GM13976 (cell line): ENCODE data around the gene YEATS2.
"Not testable (repeated sequence)": the region's sequence is repeated elsewhere in the genome, so short reads cannot be mapped to it uniquely, and the experiment has no call there.

Experiments
- DNase-seq: peaks from one replicate; pipeline ENCODE4 v3.0.0; 2012; ENCODE audit warnings: low spot score
- in situ Hi-C: fragments of 300-500 bp; cut with MboI; formaldehyde crosslinking; loops from one replicate; pipeline ENCODE4 v1.12.0; 2022; ENCODE audit warnings: low sequenced_read_pairs, mixed read lengths, inconsistent platforms; ENCODE audit not compliant: unreplicated experiment
- TF ChIP-seq, protein P1 (sequence below): IDR thresholded peaks from 2 replicates; pipeline ENCODE4 v1.5.1; 2012; ENCODE audit warnings: borderline replicate concordance, mild to moderate bottlenecking; ENCODE audit not compliant: insufficient read depth; ENCODE audit errors: extremely low read depth, missing control alignments, control extremely low read depth

Gene YEATS2

DNA sequence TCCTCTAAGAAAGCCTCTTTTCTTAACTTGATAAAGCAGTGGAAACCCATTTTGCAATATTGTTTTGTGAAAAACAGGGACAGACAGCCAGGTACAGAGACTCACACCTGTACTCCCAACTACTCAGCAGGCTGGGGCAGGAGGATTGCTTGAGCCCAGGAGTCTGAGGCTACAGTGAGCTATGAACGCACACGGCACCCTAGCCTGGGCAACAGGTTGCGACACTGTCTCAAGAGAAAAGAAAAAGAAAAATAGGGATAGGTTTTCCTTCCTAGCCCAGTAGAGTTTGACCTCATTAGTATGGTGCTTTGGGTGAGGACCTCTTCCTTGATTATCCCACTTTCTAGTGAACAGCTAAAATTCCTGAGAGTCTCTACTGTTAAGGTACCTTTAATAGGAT is 17.5 kb upstream of the YEATS2 start:
- in situ Hi-C loops: no loop called here
- TF ChIP-seq, protein P1, sequence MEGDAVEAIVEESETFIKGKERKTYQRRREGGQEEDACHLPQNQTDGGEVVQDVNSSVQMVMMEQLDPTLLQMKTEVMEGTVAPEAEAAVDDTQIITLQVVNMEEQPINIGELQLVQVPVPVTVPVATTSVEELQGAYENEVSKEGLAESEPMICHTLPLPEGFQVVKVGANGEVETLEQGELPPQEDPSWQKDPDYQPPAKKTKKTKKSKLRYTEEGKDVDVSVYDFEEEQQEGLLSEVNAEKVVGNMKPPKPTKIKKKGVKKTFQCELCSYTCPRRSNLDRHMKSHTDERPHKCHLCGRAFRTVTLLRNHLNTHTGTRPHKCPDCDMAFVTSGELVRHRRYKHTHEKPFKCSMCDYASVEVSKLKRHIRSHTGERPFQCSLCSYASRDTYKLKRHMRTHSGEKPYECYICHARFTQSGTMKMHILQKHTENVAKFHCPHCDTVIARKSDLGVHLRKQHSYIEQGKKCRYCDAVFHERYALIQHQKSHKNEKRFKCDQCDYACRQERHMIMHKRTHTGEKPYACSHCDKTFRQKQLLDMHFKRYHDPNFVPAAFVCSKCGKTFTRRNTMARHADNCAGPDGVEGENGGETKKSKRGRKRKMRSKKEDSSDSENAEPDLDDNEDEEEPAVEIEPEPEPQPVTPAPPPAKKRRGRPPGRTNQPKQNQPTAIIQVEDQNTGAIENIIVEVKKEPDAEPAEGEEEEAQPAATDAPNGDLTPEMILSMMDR: no peak
- no peak for DNase-seq

DNA sequence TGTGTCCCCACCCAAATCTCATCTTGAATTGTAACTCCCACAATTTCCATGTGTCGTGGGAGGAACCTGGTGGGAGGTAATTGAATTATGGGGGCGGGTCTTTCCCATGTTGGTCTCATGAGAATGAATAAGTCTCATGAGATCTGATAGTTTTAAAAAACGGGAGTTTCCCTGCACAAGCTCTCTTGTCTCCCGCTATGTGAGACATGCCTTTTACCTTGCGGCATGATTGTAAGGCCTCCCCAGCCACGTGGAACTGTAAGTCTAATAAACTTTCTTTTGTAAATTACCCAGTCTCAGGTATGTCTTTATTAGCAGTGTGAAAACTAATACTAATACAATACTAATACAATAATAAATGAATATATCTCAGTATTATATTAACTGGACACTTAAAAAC is 9.9 kb upstream of the YEATS2 start:
- TF ChIP-seq, protein P1: no peak
- in situ Hi-C loops: no loop called here
- no peak for DNase-seq

DNA sequence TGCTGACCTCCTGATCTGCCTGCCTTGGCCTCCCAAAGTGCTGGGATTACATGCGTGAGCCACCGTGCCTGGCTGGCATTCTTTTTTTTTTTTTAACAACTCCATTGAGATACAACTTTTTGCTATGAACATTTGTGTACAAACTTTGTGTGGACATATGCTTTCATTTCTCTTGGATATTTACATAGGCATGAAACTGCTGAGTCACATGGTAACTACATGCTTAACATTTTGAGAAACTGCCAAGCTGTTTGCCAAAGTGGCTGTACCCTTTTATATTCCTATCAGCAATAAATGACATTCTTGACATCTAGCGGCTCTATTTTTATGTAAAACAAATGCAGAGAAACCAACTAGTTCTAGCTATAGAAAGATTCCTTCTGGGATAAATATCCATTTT is 8.7 kb upstream of the YEATS2 start:
- no peak for DNase-seq
- TF ChIP-seq, protein P1: no peak
- in situ Hi-C loops: no loop called here

DNA sequence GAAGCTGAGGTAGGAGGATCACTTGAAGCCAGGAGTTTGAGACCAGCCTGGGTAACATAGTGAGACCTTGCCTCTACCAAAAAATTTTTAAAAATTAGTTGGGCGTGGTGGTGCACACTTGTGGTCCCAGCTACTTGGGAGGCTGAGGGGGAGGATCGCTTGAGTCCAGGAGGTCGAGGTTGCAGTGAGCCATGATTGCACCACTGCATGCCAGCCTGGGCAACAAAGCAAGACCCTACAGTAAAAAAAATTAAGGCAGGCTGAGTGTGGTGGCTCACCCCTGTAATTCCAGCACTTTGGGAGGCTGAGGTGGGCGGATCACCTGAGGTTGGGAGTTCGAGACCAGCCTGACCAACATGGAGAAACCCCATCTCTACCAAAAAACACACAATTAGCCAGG is 8.0 kb upstream of the YEATS2 start:
- in situ Hi-C loops, DNase-seq: not testable (repeated sequence)

DNA sequence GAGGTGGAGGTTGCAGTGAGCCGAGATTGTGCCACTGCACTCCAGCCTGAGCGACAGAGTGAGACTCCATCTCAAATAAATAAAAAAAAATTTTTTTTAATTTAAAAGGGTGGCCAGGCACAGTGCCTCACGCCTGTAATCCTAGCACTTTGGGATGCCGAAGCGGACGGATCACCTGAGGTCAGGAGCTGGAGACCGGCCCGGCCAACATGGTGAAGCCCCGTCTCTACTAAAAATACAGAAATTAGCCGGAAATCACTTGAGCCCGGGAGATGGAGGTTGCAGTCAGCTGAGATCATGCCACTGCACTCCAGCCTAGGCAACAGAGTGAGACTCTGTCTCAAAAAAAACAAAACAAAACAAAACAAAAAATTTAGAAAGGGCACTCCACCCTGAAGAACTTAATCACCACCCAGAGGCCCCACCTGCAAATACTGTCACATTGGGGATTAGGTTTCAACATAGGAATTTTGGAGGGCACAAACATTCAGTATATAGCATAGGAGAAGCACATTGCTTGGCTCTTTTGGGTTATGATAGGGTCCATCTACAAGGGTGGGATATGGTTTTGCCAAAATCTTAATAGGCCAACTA is 7.1 kb upstream of the YEATS2 start:
- in situ Hi-C loops: no loop called here
- TF ChIP-seq, protein P1: no peak
- no peak for DNase-seq

DNA sequence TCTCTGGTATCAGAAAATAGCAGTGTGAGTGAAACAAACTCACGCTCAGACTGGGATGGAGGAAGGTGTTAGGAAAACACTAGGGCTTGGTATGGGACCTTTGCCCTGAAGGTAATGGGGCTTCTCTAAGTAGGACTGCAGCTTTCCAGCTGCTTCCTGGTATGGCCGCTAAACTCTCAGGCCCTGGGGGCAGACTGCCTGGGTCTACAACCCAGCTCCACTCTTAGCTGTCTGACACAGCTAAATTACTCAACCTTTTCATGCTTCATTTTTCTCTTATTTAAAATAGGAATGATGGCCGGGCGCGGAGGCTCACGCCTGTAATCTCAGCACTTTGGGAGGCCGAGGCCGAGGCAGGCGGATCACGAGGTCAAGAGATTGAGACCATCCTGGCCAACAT is 5.2 kb upstream of the YEATS2 start:
- no peak for DNase-seq
- TF ChIP-seq, protein P1: no peak
- in situ Hi-C loops: no loop called here

DNA sequence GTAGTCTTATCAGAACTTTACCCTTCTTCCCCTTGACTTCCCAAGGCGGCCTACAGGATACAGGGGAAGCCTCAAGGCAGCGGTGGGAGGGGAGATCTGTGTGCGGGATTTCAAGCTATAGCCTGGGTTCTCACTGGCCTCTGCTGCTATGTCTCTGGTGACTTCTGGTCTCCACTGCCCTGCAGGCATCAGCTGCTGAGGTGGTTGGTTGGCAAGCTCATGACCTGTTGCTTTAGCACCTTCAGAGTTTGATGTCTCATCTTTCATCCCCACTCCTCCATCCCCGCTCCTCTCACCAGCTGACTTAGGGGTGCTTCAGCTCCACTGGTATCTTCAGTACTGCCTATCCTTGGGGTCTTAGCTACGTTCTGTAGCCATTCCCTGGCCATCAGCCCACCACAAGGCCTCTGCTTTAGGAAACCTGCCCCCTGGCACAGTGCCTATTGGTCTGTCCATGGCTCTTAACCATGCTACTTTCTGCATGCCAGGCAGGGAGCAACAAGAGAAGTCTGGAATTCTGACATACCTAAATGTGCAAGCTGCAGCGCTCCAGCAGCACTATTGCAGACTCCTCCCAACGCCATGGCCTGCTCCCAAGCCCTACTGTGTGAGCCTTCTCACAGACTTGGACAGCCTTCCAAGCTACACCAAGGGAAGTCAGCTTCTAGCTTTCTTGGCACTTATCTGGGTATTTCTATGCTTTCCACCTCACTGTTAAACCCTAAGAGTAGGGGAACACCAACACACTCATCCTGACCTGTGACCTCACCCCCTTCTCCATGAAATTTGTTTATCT is 1.8 kb upstream of the YEATS2 start:
- TF ChIP-seq, protein P1: no peak
- in situ Hi-C loops: no loop called here
- no peak for DNase-seq
